Testis (tissue), 2 donors: Measurements from ENCODE around the gene NECTIN1.
A peak's percentile ranks its signal among the peaks of the same experiment; 100 is the strongest.

Source experiments
- CTCF ChIP-seq, 3 experiments: fragments of 450-650 bp in 2 of 3; fragments of 200-600 bp in 1 of 3; sonication (generic) in 1 of 3; IDR thresholded peaks; one replicate each; pipeline ENCODE4 v1.5.1; 2016 to 2019; ENCODE audit warnings: antibody characterized with exemption in 3 of 3, mild to moderate bottlenecking in 2 of 3, moderate library complexity in 1 of 3
- POLR2A ChIP-seq: fragments of 450-650 bp; IDR thresholded peaks from one replicate; pipeline ENCODE4 v1.6.1; 2017; ENCODE audit warnings: antibody characterized with exemption, mild to moderate bottlenecking, moderate library complexity

GRCh38 chr11:119641983-119642745 is 86.8 kb downstream of the NECTIN1 start:
- TF ChIP-seq CTCF (IDR thresholded peaks at IDR 0.05) = peak in 2 of 3 experiments; percentile 24 to 36
- TF ChIP-seq POLR2A = no peak
